Activated T-cell treated with anti-CD3 and anti-CD28 coated beads, Interleukin-2, amount 50 U/mL, for 4 hours (primary cell): ENCODE data around the gene TMEM270. TPM values are rescaled to one million over a fixed set of nuclear protein-coding genes. Genes with fewer than 3 reads are reported as not detected.
A peak's percentile ranks its signal among the peaks of the same experiment; 100 is the strongest.

ENCODE experiments used
- ATAC-seq, 2 donors: fragments of 200-7000 bp; cut with Tn5 transposase; one replicate each; pipeline ENCODE4 v1.10.0; 2021
- DNase-seq: peaks from one replicate; pipeline ENCODE4 v3.0.0-alpha.2; 2020
- H3K27me3 Mint-ChIP-seq: one replicate; pipeline ENCODE4 v1.8.0; 2021; ENCODE audit warnings: low read depth, mixed read lengths
- H3K36me3 Mint-ChIP-seq: one replicate; pipeline ENCODE4 v1.8.0; 2022; ENCODE audit warnings: mixed read lengths; ENCODE audit not compliant: insufficient read depth
- H3K4me1 Mint-ChIP-seq: one replicate; pipeline ENCODE4 v1.8.0; 2021; ENCODE audit warnings: low read depth, mixed read lengths
- H3K4me3 Mint-ChIP-seq: one replicate; pipeline ENCODE4 v1.8.0; 2021; ENCODE audit warnings: mild to moderate bottlenecking, moderate library complexity, mixed read lengths
- H3K9me3 Mint-ChIP-seq: one replicate; pipeline ENCODE4 v1.8.0; 2021; ENCODE audit warnings: mixed read lengths
- total RNA-seq, 3 donors: library from RNA; stranded (reverse); gene quantifications; one replicate each; pipeline ENCODE4 v1.2.1, GENCODE V29; 2021

Gene TMEM270
- total RNA-seq, 3 donors from 2014 or later: not detected

DNA sequence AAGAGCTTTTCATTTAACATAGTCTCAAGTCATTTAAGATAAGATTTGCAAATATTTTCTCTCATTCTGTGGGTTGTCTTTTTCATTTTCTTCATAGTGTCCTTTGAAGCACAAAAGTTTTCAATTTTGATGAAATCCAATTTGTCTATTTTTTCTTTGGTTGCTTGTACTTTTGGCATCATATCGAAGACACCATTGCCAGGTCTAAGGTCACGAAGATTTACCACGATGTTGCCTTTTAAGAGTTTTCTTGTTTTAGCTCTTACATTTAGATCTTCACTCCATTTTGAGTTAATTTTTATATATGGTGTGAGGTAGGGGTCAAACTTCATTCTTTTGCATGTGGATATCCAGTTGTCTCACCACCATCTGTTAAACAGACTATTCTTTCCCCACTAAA is 34.7 kb downstream of the TMEM270 start:
- DNase-seq: no peak
- no peak overlapping the region for H3K4me3 Mint-ChIP-seq
- H3K27me3 Mint-ChIP-seq: peaks cover 5% of the 10 kb centered on the region
- ATAC-seq: no peak
- H3K4me1 Mint-ChIP-seq: no peaks in the 10 kb centered on the region
- peaks cover 3% of the 10 kb centered on the region for H3K9me3 Mint-ChIP-seq
- no peaks in the 10 kb centered on the region for H3K36me3 Mint-ChIP-seq

DNA sequence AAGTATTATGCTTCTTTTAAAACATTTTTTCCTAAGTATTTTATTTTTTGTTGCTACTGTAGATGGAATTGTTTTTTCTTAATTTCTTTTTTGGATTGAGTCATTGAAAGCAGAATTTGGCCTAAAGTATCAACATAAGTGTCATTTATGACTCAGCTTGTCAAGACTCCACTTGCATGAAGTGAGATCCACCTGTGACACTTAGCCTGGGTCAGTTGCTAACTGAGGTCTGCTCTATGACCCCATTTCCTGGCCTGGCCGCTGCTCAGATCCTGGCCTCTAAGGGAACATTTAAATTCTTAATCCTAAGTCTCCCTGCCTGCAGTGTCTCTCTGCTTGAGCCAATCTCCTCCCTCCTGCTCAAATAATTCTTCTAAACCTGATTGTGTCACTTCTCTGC is 35.5 kb downstream of the TMEM270 start:
- Mint-ChIP-seq H3K4me3 (no peak overlapping the region), H3K27me3 (peaks cover 5% of the 10 kb centered on the region), H3K9me3 (peaks cover 3% of the 10 kb centered on the region), H3K36me3 (no peaks in the 10 kb centered on the region), H3K4me1 (no peaks in the 10 kb centered on the region)
- DNase-seq: no peak
- ATAC-seq: no peak

DNA sequence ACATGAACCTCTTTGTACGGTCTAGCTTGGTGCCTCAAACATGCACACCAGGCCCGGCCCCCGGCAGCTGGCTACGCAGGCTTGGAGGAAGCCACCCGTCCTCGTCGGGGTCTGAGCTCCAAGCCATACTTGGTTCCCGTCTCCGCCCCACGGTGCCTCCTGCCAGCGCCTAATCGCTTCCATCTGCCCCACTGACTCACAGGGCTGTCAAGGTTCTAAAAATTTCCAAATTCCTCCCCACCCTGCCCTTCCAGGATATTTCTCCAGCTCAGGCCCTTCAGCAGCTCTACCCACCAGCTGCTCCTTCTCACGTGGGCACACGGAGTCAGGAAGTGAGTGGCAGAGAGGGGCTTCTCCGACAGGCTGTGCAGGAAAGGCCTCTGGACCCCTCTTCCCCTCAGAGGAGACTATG is 38.8 kb downstream of the TMEM270 start:
- no peak overlapping the region for H3K4me3 Mint-ChIP-seq

DNA sequence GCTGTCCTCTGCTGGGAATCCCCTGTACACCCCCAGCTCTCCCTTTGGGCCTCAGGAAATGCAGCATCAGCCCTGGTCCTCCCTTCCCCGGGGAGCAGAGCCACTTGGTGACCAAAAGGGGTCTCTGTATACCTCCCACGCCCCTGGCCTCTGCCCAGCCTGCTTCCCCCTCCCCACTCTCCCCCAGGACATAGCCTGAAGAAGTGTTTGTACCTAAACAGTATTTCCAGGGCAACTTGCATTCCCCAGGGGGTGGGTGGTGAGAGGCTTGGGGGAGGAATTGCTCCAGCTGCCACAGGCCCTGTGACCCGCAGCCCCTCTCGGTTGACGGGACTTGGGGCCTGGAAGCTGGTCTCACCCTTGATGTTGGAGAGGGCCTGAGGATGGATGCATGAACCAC is 39.3 kb downstream of the TMEM270 start:
- H3K4me1 Mint-ChIP-seq: no peaks in the 10 kb centered on the region
- no peaks in the 10 kb centered on the region for H3K36me3 Mint-ChIP-seq
- peaks cover 5% of the 10 kb centered on the region for H3K27me3 Mint-ChIP-seq
- ATAC-seq (no peak), DNase-seq (no peak)
- H3K4me3 Mint-ChIP-seq: no peak overlapping the region
- H3K9me3 Mint-ChIP-seq: peaks cover 3% of the 10 kb centered on the region

More for the DNA sequence above, 38.8 kb downstream of the TMEM270 start:
- Mint-ChIP-seq H3K27me3 (peaks cover 5% of the 10 kb centered on the region), H3K9me3 (peaks cover 3% of the 10 kb centered on the region), H3K36me3 (no peaks in the 10 kb centered on the region), H3K4me1 (no peaks in the 10 kb centered on the region)
- DNase-seq: no peak
- ATAC-seq: no peak

DNA sequence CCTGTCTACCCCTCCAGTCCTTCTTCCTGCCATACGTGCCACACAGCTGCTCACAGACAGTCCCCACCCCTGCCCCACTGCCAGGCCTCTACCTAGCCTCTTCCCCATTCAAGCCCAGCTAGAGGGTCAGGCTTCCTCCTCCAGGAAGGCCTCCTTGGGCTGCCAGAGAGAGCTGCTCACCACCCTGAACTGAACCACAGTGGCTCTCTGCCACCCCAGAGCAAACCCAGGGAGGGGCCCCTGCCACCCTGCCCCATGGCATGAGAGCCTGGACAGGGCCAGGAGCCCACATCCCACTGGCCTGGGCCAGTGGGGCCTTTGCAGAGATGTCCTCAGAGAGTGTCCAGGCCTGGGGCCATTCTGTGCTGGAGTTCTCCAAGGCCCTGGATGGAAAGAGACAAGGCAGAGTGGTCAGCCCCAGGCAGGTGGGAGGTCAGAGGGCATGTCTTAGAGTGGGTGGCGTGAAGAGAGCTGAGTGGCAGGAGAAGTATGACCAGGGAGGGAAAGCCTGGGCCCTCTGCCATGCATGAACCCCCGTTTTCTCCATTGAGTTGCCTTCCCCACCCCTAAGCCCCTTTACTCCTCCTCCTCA is 40.4 kb downstream of the TMEM270 start:
- Mint-ChIP-seq H3K36me3 (no peaks in the 10 kb centered on the region), H3K27me3 (peaks cover 8% of the 10 kb centered on the region), H3K9me3 (no peaks in the 10 kb centered on the region), H3K4me1 (no peaks in the 10 kb centered on the region), H3K4me3 (no peak overlapping the region)
- ATAC-seq: no peak
- DNase-seq: no peak

DNA sequence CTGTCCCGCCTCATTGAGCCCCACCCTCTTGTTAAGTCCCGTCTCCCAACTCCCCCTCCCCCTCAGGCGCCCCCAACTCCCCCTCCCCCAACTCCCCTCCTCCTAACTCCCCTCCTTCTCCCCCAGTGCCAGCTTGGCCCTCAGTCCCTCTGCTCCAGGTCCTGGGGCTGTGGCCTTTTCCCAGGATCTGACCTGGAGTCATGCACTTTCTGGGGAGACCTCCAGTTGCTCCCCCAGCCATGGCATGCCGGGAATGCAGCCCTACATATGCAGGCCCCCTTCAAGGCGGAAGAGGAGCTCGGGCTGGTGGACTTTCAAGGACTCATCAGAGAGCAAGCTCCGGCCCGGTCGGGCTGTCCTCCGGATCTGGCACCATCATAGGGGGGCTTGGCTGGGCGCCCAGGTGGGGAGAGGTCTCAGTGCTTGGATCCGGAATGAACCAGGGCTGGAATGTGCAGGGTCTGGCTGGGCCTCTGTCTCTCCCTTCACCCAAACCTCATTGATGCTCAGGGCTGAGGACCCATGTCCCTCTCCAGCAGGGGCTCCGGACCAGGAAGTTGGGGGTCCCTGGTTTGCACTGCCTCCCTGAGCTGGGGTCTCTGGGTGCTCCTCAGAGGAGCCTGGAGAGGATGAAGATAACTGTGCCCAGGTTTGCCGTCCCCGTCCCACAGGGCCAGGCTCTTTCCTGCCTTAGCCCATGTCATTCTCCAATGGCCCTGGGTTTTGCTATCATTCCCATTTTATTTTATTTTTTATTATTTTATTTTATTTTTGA is 41.1 kb downstream of the TMEM270 start:
- Mint-ChIP-seq H3K27me3 (peaks cover 8% of the 10 kb centered on the region), H3K4me1 (no peaks in the 10 kb centered on the region), H3K9me3 (no peaks in the 10 kb centered on the region), H3K4me3 (no peak overlapping the region), H3K36me3 (no peaks in the 10 kb centered on the region)
- DNase-seq (no peak), ATAC-seq (no peak)

DNA sequence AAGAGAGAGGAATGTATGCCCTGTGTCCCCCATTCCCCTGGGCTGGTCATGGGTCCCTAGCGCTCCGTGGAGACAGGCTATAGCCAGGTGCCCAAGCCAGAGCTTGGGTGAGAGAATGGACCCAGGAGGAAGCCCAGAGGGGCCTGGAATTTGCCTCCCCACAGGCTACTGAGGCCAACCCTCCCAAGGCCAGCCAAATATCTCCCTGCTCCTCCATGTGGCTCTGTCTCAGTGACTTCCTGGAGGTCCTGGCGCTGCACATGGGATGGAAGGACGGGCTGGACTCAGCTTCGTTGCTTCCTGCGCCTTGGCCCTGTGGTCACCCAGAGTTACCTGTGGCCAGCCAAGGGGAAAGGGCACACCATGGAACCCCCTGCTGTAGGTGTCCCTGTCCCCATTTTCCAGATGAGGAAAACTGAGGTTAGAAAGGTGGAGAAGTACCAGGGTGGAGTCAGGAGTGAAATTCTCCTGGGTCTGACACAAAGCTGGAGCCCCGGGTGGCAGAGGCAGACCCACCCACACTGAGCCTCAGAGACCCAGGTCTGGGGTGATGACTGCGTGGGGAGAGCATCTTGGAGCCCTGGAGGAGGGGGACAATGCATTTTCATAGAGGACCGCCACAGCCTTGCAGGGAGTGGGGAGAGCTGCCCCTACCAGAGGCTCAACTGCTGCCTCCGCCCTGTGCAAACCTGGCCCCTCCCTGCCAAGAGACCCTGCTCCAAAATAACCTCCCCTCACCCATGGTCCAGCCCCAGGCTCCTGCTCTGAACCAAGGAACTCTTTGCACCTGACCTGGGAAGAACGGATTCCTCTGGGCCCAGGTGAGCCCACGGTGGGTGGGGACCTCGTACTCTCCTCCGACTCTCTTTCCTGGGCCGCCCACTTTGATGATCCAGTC is 42.6 kb downstream of the TMEM270 start:
- Mint-ChIP-seq H3K36me3 (no peaks in the 10 kb centered on the region), H3K27me3 (peaks cover 6% of the 10 kb centered on the region), H3K4me1 (no peaks in the 10 kb centered on the region), H3K4me3 (no peak overlapping the region), H3K9me3 (no peaks in the 10 kb centered on the region)
- DNase-seq (no peak), ATAC-seq (no peak)

DNA sequence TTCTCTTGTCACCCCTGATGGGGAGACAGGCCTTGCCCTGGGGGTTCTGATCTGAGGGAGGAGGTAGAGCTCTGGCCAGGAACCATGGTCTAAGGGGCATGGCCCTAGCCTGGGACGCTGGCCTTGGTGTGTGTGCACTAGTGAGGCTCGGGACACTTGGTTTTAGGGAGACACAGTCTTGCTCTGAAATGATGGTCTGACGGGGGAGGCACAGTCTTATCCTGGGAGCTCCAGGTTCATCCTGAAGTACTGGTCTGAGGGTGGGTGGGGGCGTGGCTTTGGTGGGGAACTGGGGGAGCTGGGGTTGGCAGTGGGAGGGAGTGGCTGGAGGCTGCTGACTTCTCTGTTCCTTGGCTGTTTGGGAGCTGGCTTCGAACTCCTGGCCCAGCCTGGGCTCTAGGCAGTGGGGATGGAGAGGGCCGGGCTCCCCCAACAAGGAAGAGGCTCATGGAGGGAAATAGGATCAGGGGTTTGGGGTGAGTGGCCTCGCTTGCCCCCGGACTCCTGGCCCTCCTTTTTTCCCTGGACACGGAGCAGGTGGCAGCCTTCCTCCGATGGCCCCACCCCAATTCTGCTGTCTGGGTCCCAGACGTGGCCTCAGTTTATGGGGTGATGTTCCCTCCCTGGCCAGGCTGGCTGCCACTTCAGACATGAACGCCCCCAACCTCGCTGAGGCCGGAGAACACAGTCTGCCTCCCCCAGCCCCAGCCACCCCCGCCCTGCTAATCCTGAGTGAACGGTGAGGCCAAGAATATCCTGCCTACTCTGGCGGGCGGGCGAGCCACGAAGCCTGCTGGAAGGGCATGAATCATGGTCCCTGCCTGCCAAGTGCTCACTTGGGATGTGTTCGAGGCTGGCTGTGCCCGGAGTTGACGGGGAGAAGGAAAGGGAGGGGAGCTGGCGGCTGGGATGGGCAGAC is 43.5 kb downstream of the TMEM270 start:
- peaks cover 6% of the 10 kb centered on the region for H3K27me3 Mint-ChIP-seq
- no peaks in the 10 kb centered on the region for H3K4me1 Mint-ChIP-seq
- no peaks in the 10 kb centered on the region for H3K36me3 Mint-ChIP-seq
- no peak for ATAC-seq
- DNase-seq: no peak
- H3K4me3 Mint-ChIP-seq: no peak overlapping the region
- no peaks in the 10 kb centered on the region for H3K9me3 Mint-ChIP-seq

DNA sequence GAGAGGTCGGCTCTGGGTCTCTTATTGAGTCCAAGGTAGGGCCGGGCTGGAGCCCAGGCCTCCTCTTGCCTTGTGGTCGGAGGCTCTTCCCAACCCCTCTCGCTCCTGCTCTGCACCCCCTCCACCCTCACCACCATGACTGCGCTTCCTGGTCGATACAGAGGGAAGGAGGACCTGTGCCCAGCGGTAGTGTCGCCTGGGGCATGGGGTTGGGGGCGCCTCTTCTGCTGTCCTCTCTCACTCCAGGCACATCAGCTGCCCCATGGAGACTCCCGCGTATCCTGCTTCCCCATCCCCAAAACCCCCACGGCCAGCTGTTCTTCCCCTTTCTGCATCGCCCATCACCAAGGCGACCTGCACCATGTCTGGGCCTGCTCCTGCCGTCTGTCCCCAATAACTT is 44.4 kb downstream of the TMEM270 start:
- H3K27me3 Mint-ChIP-seq: peaks cover 6% of the 10 kb centered on the region
- ATAC-seq (no peak), DNase-seq (no peak)
- no peak overlapping the region for H3K4me3 Mint-ChIP-seq
- no peaks in the 10 kb centered on the region for H3K9me3 Mint-ChIP-seq
- H3K4me1 Mint-ChIP-seq: no peaks in the 10 kb centered on the region
- H3K36me3 Mint-ChIP-seq: no peaks in the 10 kb centered on the region

DNA sequence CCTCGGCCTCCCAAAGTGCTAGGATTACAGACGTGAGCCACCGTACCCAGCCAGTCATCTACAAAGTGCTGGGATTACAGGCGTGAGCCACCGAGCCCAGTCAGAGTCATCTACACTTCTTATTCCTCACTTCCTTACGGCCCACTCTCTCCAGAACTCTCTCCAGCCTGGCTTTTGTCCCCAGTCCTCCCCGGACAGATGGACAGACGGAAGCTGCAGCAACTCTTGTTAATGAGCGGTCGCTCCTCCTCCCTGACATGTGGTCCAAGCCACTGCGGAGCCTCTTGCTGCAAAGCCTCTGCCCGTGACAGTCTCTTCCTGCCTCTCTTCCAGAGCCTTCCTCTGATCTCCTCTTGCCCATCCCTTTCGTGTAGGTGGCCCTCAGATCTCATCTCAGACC is 45.9 kb downstream of the TMEM270 start:
- Mint-ChIP-seq H3K27me3 (peaks cover 6% of the 10 kb centered on the region), H3K9me3 (no peaks in the 10 kb centered on the region), H3K4me3 (no peak overlapping the region), H3K4me1 (no peaks in the 10 kb centered on the region), H3K36me3 (no peaks in the 10 kb centered on the region)
- ATAC-seq (no peak), DNase-seq (no peak)

DNA sequence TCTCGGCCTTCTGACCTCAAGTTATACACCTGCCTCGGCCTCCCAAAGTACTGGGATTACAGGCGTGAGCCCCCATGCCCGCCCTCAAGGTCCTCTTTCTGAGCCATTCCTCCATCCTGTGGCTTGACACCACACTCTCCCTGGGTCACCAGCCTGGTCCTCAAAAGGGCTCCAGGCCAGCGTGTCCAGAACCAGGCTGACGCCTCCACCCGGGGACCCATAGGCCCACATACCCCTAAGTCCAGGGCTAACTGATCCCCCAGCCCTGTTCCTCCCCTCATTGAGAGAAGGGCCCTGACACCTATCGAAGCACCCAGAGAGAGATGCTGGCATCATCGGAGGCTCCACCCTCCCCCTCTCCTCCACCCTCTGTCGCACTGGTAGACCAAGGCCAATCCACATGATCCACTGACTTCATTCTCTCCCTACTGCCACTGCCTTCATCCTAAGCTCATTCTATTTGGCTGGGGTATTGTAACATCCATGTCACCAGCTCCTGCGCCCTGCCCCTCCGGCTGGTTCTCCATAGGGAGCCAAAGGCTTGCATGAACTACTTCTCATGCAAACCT is 46.7 kb downstream of the TMEM270 start:
- DNase-seq (no peak), ATAC-seq (no peak)
- Mint-ChIP-seq H3K4me3 (no peak overlapping the region), H3K27me3 (peaks cover 6% of the 10 kb centered on the region), H3K36me3 (no peaks in the 10 kb centered on the region), H3K4me1 (no peaks in the 10 kb centered on the region), H3K9me3 (no peaks in the 10 kb centered on the region)

DNA sequence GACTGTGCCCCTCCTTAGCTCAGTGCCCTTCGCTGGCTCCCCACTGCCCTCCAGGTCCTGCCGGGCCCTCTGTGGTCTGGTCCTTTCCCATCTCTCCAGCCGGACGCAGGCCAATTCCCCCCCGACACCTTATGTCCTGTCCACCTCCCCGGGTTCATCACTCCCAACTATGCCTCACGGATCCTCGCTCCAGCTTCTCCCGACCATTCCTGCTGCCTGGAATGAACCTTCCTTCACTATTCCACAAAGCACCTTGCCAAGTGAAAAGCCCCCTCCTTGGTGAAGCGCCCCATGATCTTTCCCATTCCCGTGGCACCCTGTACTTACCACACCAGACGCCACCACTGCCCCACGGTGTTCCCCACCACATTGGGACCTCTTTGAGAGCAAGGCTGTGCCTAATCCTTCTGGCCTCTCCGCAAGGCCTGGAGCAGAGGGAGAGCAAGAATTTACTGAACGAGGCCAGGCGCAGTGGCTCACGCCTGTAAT is 47.2 kb downstream of the TMEM270 start:
- Mint-ChIP-seq H3K4me3 (no peak overlapping the region), H3K9me3 (no peaks in the 10 kb centered on the region), H3K36me3 (no peaks in the 10 kb centered on the region), H3K4me1 (no peaks in the 10 kb centered on the region), H3K27me3 (peaks cover 6% of the 10 kb centered on the region)
- DNase-seq (no peak), ATAC-seq (no peak)

DNA sequence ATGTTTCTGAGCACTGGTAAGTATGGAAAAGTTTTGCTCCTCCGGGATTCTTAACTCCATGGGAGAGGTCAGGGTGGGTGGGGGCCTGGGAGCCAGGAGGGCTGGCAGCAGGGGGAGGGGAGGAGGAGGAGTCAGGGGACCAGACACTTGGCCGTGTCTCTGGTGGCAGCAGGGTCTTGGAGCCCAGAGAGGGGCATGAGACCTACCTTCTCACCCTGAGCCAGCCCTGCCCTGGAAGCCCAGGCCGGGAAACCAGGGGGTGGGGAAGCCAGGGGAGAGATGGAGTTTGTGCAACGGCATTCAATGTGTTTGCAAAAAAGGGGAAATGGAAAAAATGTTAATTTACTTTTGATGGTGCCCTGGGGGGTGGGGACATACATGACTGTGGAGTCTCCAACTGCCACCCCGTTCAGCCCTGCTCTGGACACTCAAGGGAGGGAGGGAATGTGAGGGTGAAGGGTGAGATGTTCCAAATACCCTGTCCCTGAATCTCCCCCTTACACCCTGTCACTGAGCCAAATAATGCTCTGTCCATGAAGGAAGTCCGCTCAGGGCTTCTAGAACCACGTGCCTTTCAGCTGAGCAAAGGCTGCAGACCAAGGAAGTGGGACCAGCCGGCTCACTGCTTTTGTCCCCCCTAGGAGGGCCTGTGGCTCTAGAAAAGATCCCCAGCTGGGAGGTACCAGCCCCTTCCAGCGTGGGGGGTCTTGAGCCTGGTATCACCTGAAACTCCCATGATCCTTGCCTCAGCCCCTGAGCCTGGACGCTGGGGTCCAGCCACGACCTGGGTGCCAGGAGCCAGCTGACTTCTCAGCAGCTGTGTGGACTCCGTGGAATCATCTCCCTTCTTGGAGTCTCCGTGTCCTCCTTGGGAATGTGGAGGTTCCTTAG is 48.3 kb downstream of the TMEM270 start:
- DNase-seq (no peak), ATAC-seq (peak in 1 of 2 donors; percentile 7)
- Mint-ChIP-seq H3K4me3 (no peak overlapping the region), H3K4me1 (no peaks in the 10 kb centered on the region), H3K36me3 (no peaks in the 10 kb centered on the region), H3K9me3 (no peaks in the 10 kb centered on the region), H3K27me3 (peaks cover 4% of the 10 kb centered on the region)
